GM23248 (cell line): ENCODE measurements around the gene MAP2K1.

Experiments
- EZH2 ChIP-seq: fragments of 200-600 bp; sonication (generic); IDR thresholded peaks from 2 replicates; pipeline ENCODE4 v1.6.1; 2018; ENCODE audit warnings: antibody characterized with exemption, mild to moderate bottlenecking; ENCODE audit not compliant: insufficient read depth, poor library complexity, severe bottlenecking
- EZH2phosphoT487 ChIP-seq: fragments of 200-600 bp; sonication (generic); IDR thresholded peaks from 2 replicates; pipeline ENCODE4 v1.6.1; 2018; ENCODE audit warnings: antibody characterized with exemption, moderate library complexity, mild to moderate bottlenecking, low read depth; ENCODE audit not compliant: insufficient read depth

DNA sequence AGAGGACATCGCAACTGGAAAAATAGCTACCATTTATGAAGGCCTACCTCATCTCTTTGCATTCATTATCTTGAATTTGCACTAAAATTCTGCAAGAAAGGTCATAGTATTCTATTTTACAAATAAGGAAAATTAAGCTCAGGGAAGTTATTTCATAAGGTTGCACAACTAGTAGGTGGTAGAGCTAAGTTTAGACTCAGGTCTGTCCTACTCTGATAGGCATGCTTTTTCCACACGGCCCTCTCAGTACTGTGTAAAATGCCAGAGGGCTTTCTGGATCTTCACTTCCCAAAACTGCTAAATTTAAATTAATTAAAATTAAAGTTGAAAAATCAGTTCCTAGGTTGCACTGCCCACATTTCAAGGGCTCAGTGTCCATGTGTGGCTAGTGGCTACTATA lies 18.3 kb downstream of the MAP2K1 start:
- TF ChIP-seq EZH2 (no peak), EZH2phosphoT487 (no peak)
